Endothelial cell of umbilical vein (primary cell): Measurements from ENCODE around the gene BTBD10. TPM values are rescaled to one million over a fixed set of nuclear protein-coding genes. Genes with fewer than 3 reads are reported as not detected.

Source experiments
- BruUV-seq: library from RNA; stranded (reverse); fragments of 400-500 nt; replicated peaks from 2 replicates; lab custom pipeline; 2021; lab: Mats Ljungman, UMichigan
- CTCF ChIA-PET: fragments of 300-600, 350-600 bp; sonication (Branson Sonifier 250); formaldehyde crosslinking; loops from one replicate; lab custom pipeline; 2021; ENCODE audit warnings: antibody characterized with exemption, inconsistent platforms; lab: Charles Lee
- POLR2A ChIA-PET: fragments of 300-600, 350-600 bp; sonication (Branson Sonifier 250); formaldehyde crosslinking; loops from one replicate; lab custom pipeline; 2021; ENCODE audit warnings: antibody characterized with exemption, inconsistent platforms; lab: Charles Lee
- DNase-seq: peaks from one replicate; pipeline ENCODE4 v3.0.0-alpha.2; 2011; ENCODE audit warnings: low read depth, low spot score
- FAIRE-seq: peaks from 2 replicates; lab custom pipeline; 2011; peaks lifted over from hg19 to GRCh38; lab: Jason Lieb, UNC
- H2AFZ ChIP-seq: 2 replicates; pipeline ENCODE4 v1.6.0; 2012; ENCODE audit warnings: low read depth, low read length, control low read depth, inconsistent platforms
- H3K27ac ChIP-seq: 2 replicates; pipeline ENCODE4 v1.5.1; 2011; ENCODE audit warnings: low read depth, mild to moderate bottlenecking, control low read depth, low read length, moderate library complexity; ENCODE audit not compliant: insufficient read depth
- H3K27me3 ChIP-seq, 2 experiments: 2 replicates each; pipeline versions ENCODE4 v1.6.0 to v1.6.1; 2011; ENCODE audit warnings: low read length in 2 of 2, mixed read lengths in 1 of 2; ENCODE audit not compliant: control insufficient read depth in 2 of 2, insufficient read depth in 2 of 2
- H3K36me3 ChIP-seq, 2 experiments: 2 replicates in 1 of 2; 3 replicates in 1 of 2; pipeline ENCODE4 v1.5.1; 2011; ENCODE audit warnings: low read length in 2 of 2, mild to moderate bottlenecking in 1 of 2, moderate library complexity in 1 of 2; ENCODE audit not compliant: control insufficient read depth in 2 of 2, insufficient read depth in 2 of 2; ENCODE audit errors: extremely low read depth in 1 of 2
- H3K4me1 ChIP-seq: 3 replicates; pipeline ENCODE4 v1.5.1; 2011; ENCODE audit warnings: mild to moderate bottlenecking, low read length; ENCODE audit not compliant: control insufficient read depth, insufficient read depth; ENCODE audit errors: extremely low read depth
- H3K4me2 ChIP-seq: 2 replicates; pipeline ENCODE4 v1.6.1; 2011; ENCODE audit warnings: low read length, control low read depth, mixed read lengths; ENCODE audit not compliant: insufficient read depth
- H3K4me3 ChIP-seq, 3 experiments: fragments of 200-600 bp in 1 of 3; sonication (generic), shearing (Covaris generic) in 1 of 3; replicated peaks in 1 of 3; 2 replicates each; pipeline ENCODE4 v1.5.1; 2011 to 2016; ENCODE audit warnings: control low read depth in 3 of 3, low read length in 3 of 3, mild to moderate bottlenecking in 2 of 3, inconsistent platforms in 1 of 3, low read depth in 1 of 3, moderate library complexity in 1 of 3; ENCODE audit not compliant: insufficient read depth in 1 of 3
- H3K79me2 ChIP-seq: 2 replicates; pipeline ENCODE4 v1.6.0; 2012; ENCODE audit warnings: low read length, inconsistent platforms; ENCODE audit not compliant: control insufficient read depth, insufficient read depth
- H3K9ac ChIP-seq: replicated peaks from 2 replicates; pipeline ENCODE3; 2011; ENCODE audit warnings: low read length, control low read depth; ENCODE audit not compliant: insufficient read depth; ENCODE audit errors: extremely low read depth
- H3K9me1 ChIP-seq: replicated peaks from 3 replicates; pipeline ENCODE4 v1.6.0; 2011; ENCODE audit warnings: mild to moderate bottlenecking, low read length; ENCODE audit not compliant: control insufficient read depth, insufficient read depth; ENCODE audit errors: extremely low read depth
- H3K9me3 ChIP-seq: replicated peaks from 2 replicates; pipeline ENCODE4 v1.5.1; 2012; ENCODE audit warnings: low read length, inconsistent platforms; ENCODE audit not compliant: control insufficient read depth, insufficient read depth
- H4K20me1 ChIP-seq: replicated peaks from 2 replicates; pipeline ENCODE3; 2011; ENCODE audit warnings: mild to moderate bottlenecking, low read length; ENCODE audit not compliant: control insufficient read depth, insufficient read depth; ENCODE audit errors: extremely low read depth
- CTCF ChIP-seq, 2 donors: IDR thresholded peaks; 1 replicate in 1 of 2; 2 replicates in 1 of 2; pipeline ENCODE4 v1.5.1; 2011; ENCODE audit warnings: low read length in 2 of 2, mild to moderate bottlenecking in 2 of 2, moderate library complexity in 2 of 2, control low read depth in 1 of 2, inconsistent platforms in 1 of 2, low read depth in 1 of 2; ENCODE audit not compliant: insufficient read depth in 1 of 2; ENCODE audit errors: extremely low read depth in 1 of 2
- EZH2 ChIP-seq: IDR thresholded peaks from 2 replicates; pipeline ENCODE4 v1.6.1; 2012; ENCODE audit warnings: borderline replicate concordance, low read depth, mild to moderate bottlenecking, moderate library complexity, low read length, inconsistent platforms; ENCODE audit not compliant: severe bottlenecking
- FOS ChIP-seq: IDR thresholded peaks from 2 replicates; pipeline ENCODE4 v1.6.1; 2011; ENCODE audit warnings: mild to moderate bottlenecking, low read length, moderate library complexity, borderline replicate concordance; ENCODE audit not compliant: insufficient read depth
- GATA2 ChIP-seq: IDR thresholded peaks from 2 replicates; pipeline ENCODE4 v1.7.0; 2011; ENCODE audit warnings: low read depth, mild to moderate bottlenecking, moderate library complexity, mixed read lengths, low read length; ENCODE audit not compliant: insufficient read length, insufficient read depth
- JUN ChIP-seq: IDR thresholded peaks from 2 replicates; pipeline ENCODE4 v1.6.1; 2011; ENCODE audit warnings: borderline replicate concordance, low read depth; ENCODE audit not compliant: insufficient read length, insufficient read depth
- MYC ChIP-seq: IDR thresholded peaks from one replicate; pipeline ENCODE4 v1.6.1; 2011; ENCODE audit warnings: mild to moderate bottlenecking, low read depth, low read length
- POLR2A ChIP-seq: IDR thresholded peaks from 2 replicates; pipeline ENCODE4 v1.6.1; 2012; ENCODE audit warnings: low read depth, mild to moderate bottlenecking, control low read depth, low read length
- POLR2AphosphoS5 ChIP-seq: IDR thresholded peaks from 2 replicates; pipeline ENCODE4 v1.6.1; 2012; ENCODE audit warnings: low read depth, mild to moderate bottlenecking, control low read depth, low read length, moderate library complexity; ENCODE audit not compliant: insufficient read depth
- dilution Hi-C: fragments of 300-500 bp; cut with MboI; formaldehyde crosslinking; loops from one replicate; pipeline ENCODE4 v1.15.0; 2019; ENCODE audit warnings: low sequenced_read_pairs; ENCODE audit not compliant: extremely low pct_ligation_motif_present
- intact Hi-C: fragments of 100-400 bp; cut with micrococcal nuclease; formaldehyde crosslinking; loops from one replicate; pipeline ENCODE4 v1.10.0; 2022
- polyA plus RNA-seq, 4 experiments: library from polyadenylated mRNA; depleted of rRNA in 3 of 4; stranded (reverse) in 3 of 4; unstranded in 1 of 4; fragments of >200 nt; gene quantifications; 2 replicates each; pipeline versions ENCODE4 v1.2.1 to v1.2.3, GENCODE V29; 2011 to 2012; ENCODE audit warnings: missing spikeins in 1 of 4
- total RNA-seq: library from RNA; stranded (reverse); gene quantifications from 2 replicates; pipeline ENCODE4 v1.2.3, GENCODE V29; 2021
- TF ChIP-seq, protein P1 (sequence below): IDR thresholded peaks from 2 replicates; pipeline ENCODE4 v1.6.1; 2011; ENCODE audit not compliant: insufficient read depth, insufficient read length

Gene BTBD10
- total and polyA plus RNA-seq, 2 donors (not counting 3 experiments of a cell fraction or from before 2014, with no cell fraction given) = 31.7 to 49.6 TPM

DNA sequence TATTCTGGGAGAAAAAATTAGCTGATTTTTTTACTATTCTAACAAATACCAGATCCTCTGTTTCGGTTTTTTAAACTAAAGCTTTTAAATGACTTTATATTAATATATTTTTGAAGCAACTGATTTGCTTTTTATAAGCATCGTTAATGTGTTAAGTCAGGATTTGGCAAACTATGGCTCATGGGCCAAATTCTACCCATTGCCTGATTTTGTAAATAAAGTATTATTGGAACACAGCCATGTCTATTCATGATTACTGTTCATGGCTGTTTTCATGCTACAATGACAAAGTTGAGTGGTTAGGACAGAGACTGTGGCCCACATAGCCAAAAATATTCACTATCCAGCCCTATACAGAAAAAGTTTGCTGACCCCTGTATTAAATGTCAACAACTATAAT, 29.6 kb downstream of the BTBD10 start:
- no peaks in the 10 kb centered on the region for H3K9me3 ChIP-seq
- H3K27ac ChIP-seq = no peak overlapping the region
- H4K20me1 ChIP-seq = peaks cover 4% of the 10 kb centered on the region
- FAIRE-seq = no peak
- H3K4me3 ChIP-seq = no peak overlapping the region
- ChIA-PET POLR2A (no interaction called here), CTCF (interaction anchor here (1.1 kb wide), 1 partner anchor 21 kb away, joined by 4 read pairs; no protein-coding TSS in a partner anchor)
- no peak for DNase-seq
- no peak overlapping the region for H2AFZ ChIP-seq
- H3K9ac ChIP-seq = no peak overlapping the region
- no peak for TF ChIP-seq MYC
- TF ChIP-seq FOS = no peak
- H3K27me3 ChIP-seq = no peaks in the 10 kb centered on the region
- intact Hi-C loops (no loop called here), dilution Hi-C loops (no loop called here)
- H3K4me1 ChIP-seq = peaks cover 3% of the 10 kb centered on the region
- H3K79me2 ChIP-seq = peaks cover 81% of the 10 kb centered on the region
- no peaks in the 10 kb centered on the region for H3K36me3 ChIP-seq
- BruUV-seq = no TSS peak
- H3K9me1 ChIP-seq = no peaks in the 10 kb centered on the region
- no peak overlapping the region for H3K4me2 ChIP-seq

DNA sequence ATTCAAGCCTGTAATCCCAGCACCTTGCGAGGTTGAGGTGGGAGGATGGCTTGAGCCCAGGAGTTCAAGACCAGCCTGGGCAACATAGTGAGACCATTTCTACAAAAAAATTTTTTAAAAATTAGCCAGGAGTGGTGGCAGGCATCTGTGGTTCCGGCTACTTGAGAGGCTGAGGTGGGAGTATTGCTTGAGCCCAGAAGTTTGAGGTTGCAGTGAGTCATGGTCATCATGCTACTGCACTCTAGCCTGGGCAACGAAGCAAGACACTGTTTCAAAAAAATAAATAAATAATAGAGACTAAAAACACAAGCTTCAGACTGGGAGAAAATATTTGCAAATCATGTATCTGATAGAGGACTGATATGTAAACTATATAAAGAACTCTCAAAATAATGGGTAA, 33.2 kb downstream of the BTBD10 start:
- no peak for FAIRE-seq
- Histone ChIP-seq H2AFZ (no peak overlapping the region), H3K4me2 (no peak overlapping the region), H3K9ac (no peak overlapping the region), H3K9me1 (peaks cover 3% of the 10 kb centered on the region), H3K4me3 (no peak overlapping the region), H3K27ac (no peak overlapping the region), H3K27me3 (no peaks in the 10 kb centered on the region), H3K4me1 (no peaks in the 10 kb centered on the region), H3K36me3 (no peaks in the 10 kb centered on the region), H3K9me3 (no peaks in the 10 kb centered on the region), H3K79me2 (peaks cover 90% of the 10 kb centered on the region), H4K20me1 (peaks cover 4% of the 10 kb centered on the region)
- ChIA-PET POLR2A (no interaction called here), CTCF (no interaction called here)
- intact Hi-C loops = no loop called here
- TF ChIP-seq, protein P1, sequence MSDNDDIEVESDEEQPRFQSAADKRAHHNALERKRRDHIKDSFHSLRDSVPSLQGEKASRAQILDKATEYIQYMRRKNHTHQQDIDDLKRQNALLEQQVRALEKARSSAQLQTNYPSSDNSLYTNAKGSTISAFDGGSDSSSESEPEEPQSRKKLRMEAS = no peak
- TF ChIP-seq GATA2 (no peak), EZH2 (no peak), POLR2AphosphoS5 (no peak), CTCF (IDR thresholded peaks at IDR 0.05; ENCODE audit: extremely low read depth in 1 of 2, insufficient read depth in 1 of 2, low read depth in 1 of 2, low read length in 2 of 2) (no peak), MYC (no peak), JUN (no peak), FOS (no peak), POLR2A (no peak)
- BruUV-seq = no TSS peak
- DNase-seq = no peak
- dilution Hi-C loops = no loop called here
